Measurements from ENCODE around the gene IL1RAPL2. TPM values are rescaled to one million over a fixed set of nuclear protein-coding genes. Genes with fewer than 3 reads are reported as not detected.
"Not testable (repeated sequence)": the region's sequence is repeated elsewhere in the genome, so short reads cannot be mapped to it uniquely, and the experiment has no call there.

IL1RAPL2 gene
- total and polyA plus RNA-seq, 2 of the 8 experiments (the other 6 are each of a cell fraction or from before 2014, with no cell fraction given): 0.20 to 1.3 TPM

DNA sequence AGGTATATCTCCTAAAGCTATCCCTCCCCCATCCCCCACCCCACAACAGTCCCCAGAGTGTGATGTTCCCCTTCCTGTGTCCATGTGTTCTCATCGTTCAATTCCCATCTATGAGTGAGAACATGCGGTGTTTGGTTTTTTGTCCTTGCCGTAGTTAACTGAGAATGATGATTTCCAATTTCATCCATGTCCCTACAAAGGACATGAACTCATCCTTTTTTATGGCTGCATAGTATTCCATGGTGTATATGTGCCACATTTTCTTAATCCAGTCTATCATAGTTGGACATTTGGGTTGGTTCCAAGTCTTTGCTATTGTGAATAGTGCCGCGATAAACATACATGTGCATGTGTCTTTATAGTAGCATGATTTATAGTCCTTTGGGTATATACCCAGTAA is 348.7 kb downstream of the IL1RAPL2 start:
- H3K23ac ChIP-seq (ENCODE audit: insufficient read length); FAIRE-seq; H4K5ac ChIP-seq (ENCODE audit: insufficient read length, low read depth, low read length); CTCF ChIA-PET (ENCODE audit: partially characterized antibody); H2BK120ac ChIP-seq (replicated peaks; ENCODE audit: low read depth, low read length); H2BK15ac ChIP-seq (ENCODE audit: low read length); H3K4me2 ChIP-seq (ENCODE audit: insufficient read depth in 1 of 2, low read depth in 2 of 2, low read length in 2 of 2); H3K9me3 ChIP-seq (ENCODE audit: insufficient read depth in 2 of 2, low read depth in 1 of 2, low read length in 1 of 2); H3K79me2 ChIP-seq (ENCODE audit: control insufficient read depth in 1 of 2, insufficient read depth in 2 of 2, low read length in 2 of 2); H3K4ac ChIP-seq (replicated peaks; ENCODE audit: insufficient read length, low read depth, low read length); H4K8ac ChIP-seq (ENCODE audit: extremely low read depth, insufficient read depth, low read length); H2AK5ac ChIP-seq (ENCODE audit: low read depth, low read length); H3K36me3 ChIP-seq (ENCODE audit: control insufficient read depth in 2 of 4, insufficient read depth in 4 of 4, low read length in 3 of 4); H4K91ac ChIP-seq (replicated peaks; ENCODE audit: insufficient read length, low read length); H4K20me1 ChIP-seq (replicated peaks in 1 of 2; ENCODE audit: control insufficient read depth in 1 of 2, insufficient read depth in 2 of 2, low read length in 2 of 2); H3K27ac ChIP-seq (ENCODE audit: low read depth, low read length); H2AFZ ChIP-seq (ENCODE audit: low read length); H3K56ac ChIP-seq (replicated peaks; ENCODE audit: insufficient read length, low read depth, low read length); H3K4me3 ChIP-seq (ENCODE audit: extremely low read depth in 1 of 4, insufficient read depth in 2 of 4, low read depth in 3 of 4, low read length in 4 of 4); H3K79me1 ChIP-seq (ENCODE audit: low read depth, low read length); H2BK12ac ChIP-seq (ENCODE audit: low read depth, low read length); POLR2A ChIA-PET (ENCODE audit: partially characterized antibody); H3K27me3 ChIP-seq (replicated peaks in 1 of 4; ENCODE audit: control insufficient read depth in 3 of 4, extremely low read depth in 1 of 4, insufficient read depth in 3 of 4, low read length in 3 of 4); H2BK5ac ChIP-seq (ENCODE audit: low read depth, low read length); DNase-seq (ENCODE audit: low read depth in 1 of 2, low spot score in 2 of 2); H3K23me2 ChIP-seq (ENCODE audit: low read depth, low read length); H3K18ac ChIP-seq (ENCODE audit: extremely low read depth, low read length); H3K9ac ChIP-seq (replicated peaks in 1 of 4; ENCODE audit: extremely low read depth in 1 of 4, low read depth in 3 of 4, low read length in 3 of 4); H2BK20ac ChIP-seq (ENCODE audit: low read length); H3K14ac ChIP-seq (ENCODE audit: insufficient read length); H3K4me1 ChIP-seq (replicated peaks in 1 of 4; ENCODE audit: control insufficient read depth in 3 of 4, insufficient read depth in 4 of 4, low read length in 3 of 4): not testable (repeated sequence)
- WGBS, 2 experiments (ENCODE audit: extremely low coverage in 1 of 2, insufficient coverage in 1 of 2, insufficient read length in 1 of 2, insufficient replicate concordance in 2 of 2, low coverage in 1 of 2, low lambda C conversion rate in 2 of 2, missing lambda C conversion rate in 1 of 2): 93% methylated on average over 4 of the region's 5 CpGs; no CpG with 5 or more reads in 1 of the 2 experiments

Measured in H1 (cell line).